HEK293 (cell line): ENCODE data around the gene SPRY4.
"Not testable (repeated sequence)": the region's sequence is repeated elsewhere in the genome, so short reads cannot be mapped to it uniquely, and the experiment has no call there.

Experiments
- CTCF ChIA-PET: fragments of 350-600 bp; formaldehyde crosslinking; extraction: SDS; loops from one replicate; lab custom pipeline; 2021; ENCODE audit warnings: antibody characterized with exemption; lab: Yijun Ruan, JAX
- POLR2A ChIA-PET: fragments of 300-600 bp; formaldehyde crosslinking; extraction: SDS; loops from one replicate; lab custom pipeline; 2020; ENCODE audit warnings: antibody characterized with exemption, inconsistent platforms; lab: Yijun Ruan, JAX
- H3K27ac ChIP-seq: fragments of 200-500 bp; sonication (Bioruptor generic); 2 replicates; pipeline ENCODE4 v1.5.1; 2014; ENCODE audit warnings: low read depth, low read length, control low read depth, inconsistent platforms; ENCODE audit errors: extremely low read depth
- H3K36me3 ChIP-seq, 2 experiments: fragments of 200-500 bp in 1 of 2; sonication (Bioruptor generic) in 1 of 2; 1 replicate in 1 of 2; 2 replicates in 1 of 2; pipeline ENCODE4 v1.5.1; 2014 to 2017; ENCODE audit warnings: inconsistent platforms in 2 of 2, low read length in 2 of 2; ENCODE audit not compliant: control insufficient read depth in 2 of 2, insufficient read depth in 1 of 2
- H3K4me1 ChIP-seq: fragments of 200-500 bp; sonication (Bioruptor generic); 2 replicates; pipeline ENCODE4 v1.5.1; 2014; ENCODE audit warnings: mild to moderate bottlenecking, low read length, inconsistent platforms; ENCODE audit not compliant: control insufficient read depth, insufficient read depth
- H3K4me3 ChIP-seq: 2 replicates; pipeline ENCODE4 v1.5.1; 2011; ENCODE audit warnings: low read depth, mild to moderate bottlenecking, control low read depth, low read length, moderate library complexity
- H3K9me3 ChIP-seq: fragments of 200-500 bp; sonication (Bioruptor generic); 2 replicates; pipeline ENCODE4 v1.5.1; 2014; ENCODE audit warnings: low read depth, low read length, inconsistent platforms; ENCODE audit not compliant: control insufficient read depth, insufficient read depth
- FEZF1 ChIP-seq: fragments of 450-650 bp; formaldehyde crosslinking; IDR thresholded peaks from 2 replicates; pipeline ENCODE4 v1.5.1; 2016; ENCODE audit warnings: missing biosample characterization, missing genetic modification characterization
- GFI1B ChIP-seq: fragments of 450-650 bp; formaldehyde crosslinking; IDR thresholded peaks from 2 replicates; pipeline ENCODE4 v1.5.1; 2016; ENCODE audit warnings: missing biosample characterization, missing genetic modification characterization
- GLI2 ChIP-seq: fragments of 450-650 bp; formaldehyde crosslinking; IDR thresholded peaks from 2 replicates; pipeline ENCODE4; 2017; ENCODE audit warnings: missing biosample characterization, missing genetic modification characterization, low read depth, borderline replicate concordance
- GLI4 ChIP-seq: fragments of 450-650 bp; formaldehyde crosslinking; IDR thresholded peaks from 2 replicates; pipeline ENCODE4 v1.5.1; 2016; ENCODE audit warnings: missing biosample characterization, missing genetic modification characterization
- GLIS1 ChIP-seq: fragments of 450-650 bp; formaldehyde crosslinking; IDR thresholded peaks from 2 replicates; pipeline ENCODE4 v1.5.1; 2016; ENCODE audit warnings: missing biosample characterization, missing genetic modification characterization
- PATZ1 ChIP-seq: fragments of 450-650 bp; formaldehyde crosslinking; IDR thresholded peaks from 2 replicates; pipeline ENCODE4 v1.5.1; 2016; ENCODE audit warnings: missing biosample characterization, missing genetic modification characterization
- PRDM10 ChIP-seq: fragments of 450-650 bp; formaldehyde crosslinking; IDR thresholded peaks from 2 replicates; pipeline ENCODE4 v1.5.1; 2016; ENCODE audit warnings: missing biosample characterization, missing genetic modification characterization
- SP3 ChIP-seq: fragments of 450-650 bp; formaldehyde crosslinking; IDR thresholded peaks from 2 replicates; pipeline ENCODE4 v1.5.1; 2016; ENCODE audit warnings: missing biosample characterization, missing genetic modification characterization
- TCF7L2 ChIP-seq: IDR thresholded peaks from 2 replicates; pipeline ENCODE4 v1.6.1; 2011; ENCODE audit warnings: low read depth, mild to moderate bottlenecking, inconsistent platforms, low read length, moderate library complexity, borderline replicate concordance
- TRIM28 ChIP-seq: IDR thresholded peaks from 2 replicates; pipeline ENCODE4 v1.6.1; 2011; ENCODE audit warnings: low read length, control low read depth, borderline replicate concordance
- ZBTB17 ChIP-seq: fragments of 450-650 bp; formaldehyde crosslinking; IDR thresholded peaks from 2 replicates; pipeline ENCODE4 v1.5.1; 2016; ENCODE audit warnings: missing biosample characterization, missing genetic modification characterization
- ZBTB44 ChIP-seq: fragments of 450-650 bp; IDR thresholded peaks from 2 replicates; pipeline ENCODE4 v1.5.1; 2018; ENCODE audit warnings: missing biosample characterization, mild to moderate bottlenecking, missing genetic modification characterization
- ZEB2 ChIP-seq: fragments of 450-650 bp; formaldehyde crosslinking; IDR thresholded peaks from 2 replicates; pipeline ENCODE4 v1.5.1; 2016; ENCODE audit warnings: missing biosample characterization, missing genetic modification characterization
- ZFHX2 ChIP-seq: fragments of 450-650 bp; formaldehyde crosslinking; conservative IDR thresholded peaks from 2 replicates; pipeline ENCODE4 v1.5.1; 2016; ENCODE audit warnings: missing biosample characterization, missing genetic modification characterization
- ZNF121 ChIP-seq: fragments of 450-650 bp; formaldehyde crosslinking; IDR thresholded peaks from 2 replicates; pipeline ENCODE4 v1.5.1; 2016; ENCODE audit warnings: missing biosample characterization, missing genetic modification characterization
- ZNF416 ChIP-seq: fragments of 450-650 bp; formaldehyde crosslinking; IDR thresholded peaks from 2 replicates; pipeline ENCODE4 v1.5.1; 2016; ENCODE audit warnings: missing biosample characterization, missing genetic modification characterization
- ZNF501 ChIP-seq: fragments of 450-650 bp; formaldehyde crosslinking; IDR thresholded peaks from 2 replicates; pipeline ENCODE4 v1.5.1; 2016; ENCODE audit warnings: missing biosample characterization, missing genetic modification characterization
- ZNF585B ChIP-seq: fragments of 450-650 bp; formaldehyde crosslinking; IDR thresholded peaks from 2 replicates; pipeline ENCODE4 v1.5.1; 2016; ENCODE audit warnings: missing biosample characterization, missing genetic modification characterization
- ZNF600 ChIP-seq: fragments of 450-650 bp; formaldehyde crosslinking; IDR thresholded peaks from 2 replicates; pipeline ENCODE4 v1.5.1; 2016; ENCODE audit warnings: missing biosample characterization, missing genetic modification characterization
- ZNF654 ChIP-seq: fragments of 450-650 bp; formaldehyde crosslinking; IDR thresholded peaks from 2 replicates; pipeline ENCODE4 v1.5.1; 2016; ENCODE audit warnings: low read depth, missing biosample characterization, missing genetic modification characterization
- ZSCAN5A ChIP-seq: fragments of 450-650 bp; formaldehyde crosslinking; IDR thresholded peaks from 2 replicates; pipeline ENCODE4 v1.5.1; 2016; ENCODE audit warnings: missing biosample characterization, missing genetic modification characterization

Gene SPRY4

GRCh38 chr5:142363619-142363963 lies 38.8 kb upstream of the SPRY4 start:
- H3K9me3 ChIP-seq = no peaks in the 10 kb centered on the region
- ChIA-PET POLR2A (no interaction called here), CTCF (interaction anchor here (0.7 kb wide), 1 partner anchor 193 kb away, joined by 3 read pairs; no protein-coding TSS in a partner anchor)
- H3K4me1 ChIP-seq = peaks cover 6% of the 10 kb centered on the region
- no peak for TF ChIP-seq ZNF654 (tag by site-specific recombination)
- peak; percentile 95 for TF ChIP-seq ZNF121 (tag by site-specific recombination)
- H3K27ac ChIP-seq = no peak overlapping the region
- no peaks in the 10 kb centered on the region for H3K36me3 ChIP-seq
- H3K4me3 ChIP-seq = no peak overlapping the region

- H3K9me3 ChIP-seq, POLR2A ChIA-PET, H3K4me3 ChIP-seq, H3K27ac ChIP-seq, H3K36me3 ChIP-seq, H3K4me1 ChIP-seq: not testable (repeated sequence)
- CTCF ChIA-PET = interaction anchor here (0.6 to 1.1 kb wide), 3 partner anchors 9 to 187 kb away, joined by 3 to 5 read pairs (median 4); no protein-coding TSS in a partner anchor
These were observed 37.4 kb upstream of the SPRY4 start for GRCh38 chr5:142362193-142362592.

GRCh38 chr5:142360607-142361120 lies 35.8 kb upstream of the SPRY4 start:
- POLR2A ChIA-PET = no interaction called here
- Histone ChIP-seq H3K36me3 (no peaks in the 10 kb centered on the region), H3K9me3 (no peaks in the 10 kb centered on the region), H3K4me1 (peaks cover 9% of the 10 kb centered on the region), H3K4me3 (no peak overlapping the region), H3K27ac (no peak overlapping the region)
- CTCF ChIA-PET = interaction anchor here (0.6 to 1.7 kb wide), 3 partner anchors 55 to 338 kb away, joined by 3 to 7 read pairs (median 3); no protein-coding TSS in a partner anchor
- TF ChIP-seq ZEB2 (tag by site-specific recombination) (peak; percentile 74; the same call in 1 of the 2 replicates), ZBTB44 (peak; percentile 30; the same call in 1 of the 2 replicates), PRDM10 (tag by site-specific recombination) (peak; percentile 48), ZNF600 (tag by site-specific recombination) (peak; percentile 93), ZSCAN5A (tag by site-specific recombination) (no peak), TCF7L2 (no peak), GFI1B (tag by site-specific recombination) (peak; percentile 65; the same call in 1 of the 2 replicates), GLI4 (tag by site-specific recombination) (no peak), GLIS1 (peak; percentile 56), ZNF501 (0 out of 2 replicates have a peak, but pooled peaks have one; percentile 29), ZFHX2 (tag by site-specific recombination) (peak; percentile 80), ZNF585B (tag by site-specific recombination) (peak; percentile 77), TRIM28 (peak; percentile 50), ZNF416 (no peak), SP3 (peak; percentile 27; the same call in 1 of the 2 replicates), GLI2 (tag by site-specific recombination) (no peak), PATZ1 (tag by site-specific recombination) (0 out of 2 replicates have a peak, but pooled peaks have one; percentile 26), FEZF1 (tag by site-specific recombination) (peak; percentile 42; the same call in 1 of the 2 replicates), ZBTB17 (tag by site-specific recombination) (peak; percentile 97)
